CD4-positive, alpha-beta T cell treated with Interleukin-4 for 4 hours (primary cell): Measurements from ENCODE around the gene SPTBN1.

Source experiments
- DNase-seq: peaks from one replicate; pipeline ENCODE4 v3.0.0-alpha.2; 2020

Gene SPTBN1

DNA sequence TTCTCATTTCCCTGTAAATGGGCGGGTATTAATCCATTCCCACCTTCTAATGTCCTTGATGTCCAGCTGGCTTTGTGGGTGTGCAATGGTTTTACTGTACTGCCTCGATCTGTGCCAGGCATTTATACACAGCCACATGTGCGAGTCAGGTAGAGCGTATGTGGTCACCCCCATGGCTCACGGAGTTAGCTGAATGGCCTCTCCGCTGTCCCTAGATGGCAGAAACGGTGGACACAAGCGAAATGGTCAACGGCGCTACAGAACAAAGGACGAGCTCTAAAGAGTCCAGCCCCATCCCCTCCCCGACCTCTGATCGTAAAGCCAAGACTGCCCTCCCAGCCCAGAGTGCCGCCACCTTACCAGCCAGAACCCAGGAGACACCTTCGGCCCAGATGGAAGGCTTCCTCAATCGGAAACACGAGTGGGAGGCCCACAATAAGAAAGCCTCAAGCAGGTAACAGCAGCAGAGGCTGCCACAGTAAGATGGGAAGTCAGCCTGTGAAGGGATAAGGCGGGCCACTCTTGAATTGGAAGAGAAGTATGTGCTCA, 208.2 kb downstream of the SPTBN1 start:
- DNase-seq, result no peak

DNA sequence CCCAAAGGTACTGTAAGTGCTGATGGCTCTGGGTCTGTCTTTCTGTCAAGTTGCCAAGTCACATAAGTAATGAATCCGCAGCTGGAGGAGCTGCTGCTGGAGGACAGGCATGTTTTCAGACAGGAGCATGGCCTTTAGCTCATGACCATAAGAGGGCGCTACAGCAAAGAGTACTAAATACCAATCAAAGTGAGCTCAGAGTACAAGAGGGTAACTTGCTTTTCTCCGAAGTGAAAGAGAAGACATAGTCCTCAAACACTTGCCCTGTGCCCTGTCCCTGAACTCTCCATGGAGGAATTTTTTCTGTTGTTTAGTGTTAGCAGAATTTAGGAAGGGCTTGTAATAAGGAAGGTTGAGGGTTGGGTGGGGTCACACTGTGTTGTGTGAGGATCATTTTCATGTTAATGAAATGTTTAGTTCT, 209.3 kb downstream of the SPTBN1 start:
- DNase-seq, result peak; percentile 24

DNA sequence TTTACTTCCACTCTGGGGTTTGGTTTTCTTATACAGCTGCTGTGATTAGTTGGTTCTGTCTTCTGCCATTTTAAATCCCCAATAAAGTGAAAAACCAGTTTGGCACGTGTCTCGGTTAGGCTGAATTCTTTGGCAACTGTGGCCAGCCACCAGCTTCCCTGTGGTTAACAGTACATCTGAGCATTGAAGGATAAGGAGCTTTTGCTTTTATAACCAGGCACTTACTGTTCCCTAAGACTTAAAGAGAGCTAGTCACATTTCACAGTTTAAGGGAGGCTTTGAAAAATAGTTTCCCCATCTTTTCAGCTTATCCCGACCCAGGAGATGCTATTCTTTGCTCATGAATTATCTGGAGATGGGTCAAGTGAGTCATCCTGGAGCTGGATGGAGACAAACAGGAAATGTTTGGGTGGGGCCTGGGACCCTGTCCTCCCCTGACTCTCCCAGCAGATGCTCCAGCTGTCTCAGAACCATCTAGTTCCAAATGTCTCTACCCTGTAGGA, 210.1 kb downstream of the SPTBN1 start:
- DNase-seq, result no peak

DNA sequence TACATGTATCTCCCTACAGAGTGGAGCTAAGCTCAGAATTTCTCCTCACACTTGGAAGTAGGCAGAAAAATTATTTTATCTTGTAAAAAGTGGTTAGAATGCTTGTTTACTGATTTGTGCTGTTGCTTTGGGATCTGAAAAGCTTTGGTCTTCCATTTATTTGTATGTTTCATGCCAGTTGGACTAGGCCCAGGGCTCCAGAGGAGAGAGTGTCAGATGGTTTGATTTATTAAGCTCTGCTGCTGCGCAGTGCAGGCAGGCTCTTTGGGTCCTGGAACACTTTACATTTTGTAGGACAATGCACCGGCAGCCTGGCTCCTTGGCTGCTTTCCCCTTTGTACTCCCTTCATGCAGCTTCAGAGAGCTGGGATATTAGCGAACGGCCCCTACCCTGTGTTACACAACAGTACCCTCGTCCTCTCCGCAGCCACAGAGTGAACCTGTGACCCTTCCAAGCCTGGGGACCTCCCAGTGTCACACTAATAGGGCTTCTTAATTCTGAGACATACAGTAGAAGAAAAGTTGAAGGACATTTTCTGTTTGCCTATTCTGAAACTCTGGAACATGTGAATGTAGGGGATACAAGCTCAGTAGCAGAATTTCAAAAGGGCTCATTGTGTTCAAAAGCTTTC, 210.6 kb downstream of the SPTBN1 start:
- DNase-seq, result no peak

DNA sequence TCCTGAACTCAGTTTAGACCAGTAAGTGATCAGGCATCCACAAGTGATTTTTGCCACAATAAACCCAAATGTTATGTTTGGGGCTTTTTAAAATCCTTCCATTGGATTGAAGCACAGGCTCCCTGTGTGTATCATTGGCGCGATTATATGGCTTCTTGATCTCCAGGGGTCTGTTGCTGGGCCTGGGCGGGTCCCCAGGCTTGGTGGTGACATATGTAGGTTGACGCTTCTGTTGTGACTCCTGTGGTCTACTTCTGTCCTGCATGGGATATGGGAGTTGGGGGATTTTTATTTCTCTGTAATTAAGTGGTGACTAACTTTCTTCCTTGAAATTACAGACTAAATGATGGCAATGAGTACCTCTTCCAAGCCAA, 211.1 kb downstream of the SPTBN1 start:
- DNase-seq, result no peak

DNA sequence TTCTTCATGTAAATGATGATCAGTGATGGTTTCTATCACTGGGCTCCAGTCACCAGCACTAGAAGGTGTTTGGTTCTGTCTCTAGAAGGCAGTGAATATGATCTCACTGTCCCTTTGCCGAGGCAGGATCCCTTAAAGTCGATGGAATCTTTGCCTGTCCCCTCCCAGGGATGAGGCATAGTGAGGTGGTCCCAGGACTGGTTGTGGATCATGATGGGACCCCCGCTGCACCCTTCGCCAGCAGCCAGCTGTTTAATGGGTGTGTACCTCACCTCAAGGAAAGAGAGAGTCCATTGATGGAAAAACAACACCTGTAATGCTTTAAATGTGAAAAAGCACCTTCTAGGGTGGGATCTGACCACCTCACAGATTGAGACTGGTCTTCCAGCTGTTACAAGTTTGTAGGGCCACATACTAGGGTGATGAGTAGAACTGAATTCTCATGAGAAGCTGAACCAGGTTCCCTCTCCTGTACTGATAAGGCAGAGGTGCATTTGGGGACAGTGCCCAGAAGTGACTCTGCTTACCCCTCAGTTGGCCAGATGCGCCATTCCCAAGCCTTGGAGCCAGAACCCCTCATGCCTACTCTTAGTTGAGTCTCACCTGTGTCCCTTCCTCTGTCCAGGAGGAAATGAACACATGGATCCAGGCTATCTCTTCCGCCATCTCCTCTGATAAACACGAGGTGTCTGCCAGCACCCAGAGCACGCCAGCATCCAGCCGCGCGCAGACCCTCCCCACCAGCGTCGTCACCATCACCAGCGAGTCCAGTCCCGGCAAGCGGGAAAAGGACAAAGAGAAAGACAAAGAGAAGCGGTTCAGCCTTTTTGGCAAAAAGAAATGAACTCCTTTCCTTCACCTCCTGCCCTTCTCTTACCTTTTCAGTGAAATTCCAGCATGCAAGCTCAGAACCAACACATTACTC, 211.9 kb downstream of the SPTBN1 start:
- DNase-seq, result no peak

DNA sequence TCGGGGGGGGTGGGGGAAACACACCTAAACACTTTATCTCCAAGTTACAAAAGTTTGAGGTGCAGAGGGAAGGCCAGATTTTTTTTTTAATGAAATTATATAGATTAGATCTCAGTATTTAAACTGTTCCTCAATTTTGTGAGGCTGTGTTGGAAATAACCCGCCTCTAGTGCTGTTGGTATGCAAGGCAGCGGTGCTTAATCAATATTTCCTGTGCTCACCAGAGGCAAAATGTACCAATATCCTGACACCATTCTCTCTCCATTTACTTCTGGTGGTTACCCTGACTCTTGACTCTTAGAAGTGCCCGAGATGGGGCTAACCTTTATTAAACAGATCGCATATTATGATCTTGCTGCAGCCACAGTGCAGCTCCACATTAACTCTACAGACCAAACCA, 212.6 kb downstream of the SPTBN1 start:
- DNase-seq, result no peak

DNA sequence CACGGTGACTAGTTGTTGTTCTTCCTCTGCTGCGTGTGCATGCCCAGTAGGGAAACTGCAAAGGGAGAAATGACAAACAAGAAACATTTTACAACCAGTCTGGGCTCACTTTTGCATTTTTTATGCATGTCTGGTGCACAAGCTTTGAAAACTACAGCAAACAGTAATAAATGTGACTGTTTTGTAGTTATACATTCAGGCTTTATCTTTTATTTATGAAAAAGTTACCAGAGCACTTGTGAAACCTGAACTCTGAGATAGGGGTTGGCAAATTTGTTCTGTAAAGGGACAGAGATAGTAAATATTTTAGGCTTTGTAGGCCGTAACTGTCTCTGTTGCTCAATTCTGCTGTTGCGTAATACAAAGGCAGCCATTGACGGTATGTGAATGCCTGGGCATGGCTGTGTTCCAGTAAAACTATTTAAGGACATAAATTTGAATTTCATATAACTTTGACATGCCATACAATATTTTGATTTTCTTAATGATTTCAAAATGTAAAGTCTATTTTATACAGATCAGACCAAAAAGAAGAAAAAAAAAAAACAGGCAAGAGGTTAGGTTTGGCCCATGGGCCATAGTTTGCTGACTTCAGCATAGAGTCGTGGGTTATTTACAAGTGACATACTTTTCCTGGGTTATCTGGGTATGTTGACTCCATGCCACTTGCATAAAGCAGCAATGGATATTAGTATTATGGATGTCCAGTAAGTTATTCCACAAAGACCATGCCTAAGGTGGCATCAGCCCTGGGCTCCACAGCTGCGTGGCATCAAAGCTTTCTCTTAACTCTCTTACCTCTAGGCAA, 213.8 kb downstream of the SPTBN1 start:
- DNase-seq, result no peak

DNA sequence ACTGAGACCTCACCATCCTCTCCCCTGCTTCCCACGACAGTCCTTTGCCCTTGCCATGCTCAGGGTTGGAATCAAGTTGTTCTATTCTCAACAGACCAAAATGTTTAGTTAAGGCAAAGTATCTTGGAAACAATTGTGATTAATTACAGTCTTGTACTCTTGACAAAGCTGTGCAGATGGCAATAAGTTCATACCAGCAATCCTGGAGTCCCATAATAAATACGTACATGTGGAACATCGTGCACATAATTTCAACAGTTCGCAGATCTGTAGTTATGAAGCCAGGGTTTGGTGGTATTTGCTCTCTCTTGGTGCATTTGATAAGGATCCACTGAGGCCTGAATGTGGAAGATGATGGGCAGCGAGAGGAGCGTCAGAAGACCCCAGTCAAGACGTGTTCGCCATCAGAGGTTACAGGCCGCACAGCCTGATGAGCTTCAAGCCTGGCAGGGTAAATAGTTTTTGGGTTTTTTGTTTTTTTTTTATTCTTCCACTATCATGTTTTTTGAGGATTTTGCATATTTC, 214.4 kb downstream of the SPTBN1 start:
- DNase-seq, result no peak

DNA sequence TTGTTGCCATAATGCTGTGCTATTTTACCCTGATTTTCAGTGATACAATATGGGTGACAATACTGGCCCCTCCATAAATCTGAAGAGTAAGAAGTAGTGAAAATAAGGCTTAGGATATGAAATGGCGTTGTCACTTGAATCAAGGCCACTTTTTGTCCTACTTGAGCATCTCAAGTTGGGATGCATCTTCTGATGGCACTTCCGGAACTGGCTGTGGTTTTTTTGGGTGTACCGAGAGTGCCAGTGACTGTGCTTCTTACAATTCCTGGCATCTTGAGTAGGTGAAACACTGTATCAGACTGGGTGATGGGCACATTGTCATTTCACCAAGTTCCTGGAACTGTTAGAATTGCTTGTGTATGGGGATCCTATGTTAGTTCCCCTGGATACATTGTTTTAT, 214.9 kb downstream of the SPTBN1 start:
- DNase-seq, result no peak

DNA sequence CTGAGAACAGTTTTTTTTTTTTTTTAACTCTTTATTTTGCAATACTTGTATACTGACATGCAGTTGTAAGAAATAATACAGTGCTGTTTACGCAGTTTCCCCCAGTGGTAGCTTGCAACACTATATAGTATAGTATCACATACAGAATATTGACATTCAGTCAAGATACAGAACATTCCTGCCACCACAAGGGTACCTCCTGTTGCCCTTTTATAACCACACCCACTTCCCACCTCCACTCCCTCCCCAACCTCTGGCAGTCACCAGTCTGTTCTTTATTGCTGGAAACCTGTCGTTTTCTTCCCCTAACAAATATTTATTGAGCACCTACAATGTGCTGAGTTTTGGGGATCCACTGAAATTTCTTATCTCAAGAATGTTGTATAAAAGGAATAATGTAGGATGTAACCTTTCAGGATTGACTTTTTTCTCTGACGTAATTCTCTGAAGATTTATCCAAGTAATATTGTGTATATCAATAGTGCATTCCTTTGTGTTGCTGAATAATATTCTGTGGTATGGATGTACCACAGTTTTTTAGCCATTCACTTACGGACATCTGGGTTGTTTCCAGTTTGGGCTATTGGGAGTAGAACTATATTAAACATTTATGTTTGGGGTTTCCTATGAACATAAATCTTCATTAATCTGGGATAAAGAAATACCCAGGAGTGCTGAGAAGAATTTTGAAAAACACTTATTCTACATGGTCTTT, 215.9 kb downstream of the SPTBN1 start:
- DNase-seq, result no peak

DNA sequence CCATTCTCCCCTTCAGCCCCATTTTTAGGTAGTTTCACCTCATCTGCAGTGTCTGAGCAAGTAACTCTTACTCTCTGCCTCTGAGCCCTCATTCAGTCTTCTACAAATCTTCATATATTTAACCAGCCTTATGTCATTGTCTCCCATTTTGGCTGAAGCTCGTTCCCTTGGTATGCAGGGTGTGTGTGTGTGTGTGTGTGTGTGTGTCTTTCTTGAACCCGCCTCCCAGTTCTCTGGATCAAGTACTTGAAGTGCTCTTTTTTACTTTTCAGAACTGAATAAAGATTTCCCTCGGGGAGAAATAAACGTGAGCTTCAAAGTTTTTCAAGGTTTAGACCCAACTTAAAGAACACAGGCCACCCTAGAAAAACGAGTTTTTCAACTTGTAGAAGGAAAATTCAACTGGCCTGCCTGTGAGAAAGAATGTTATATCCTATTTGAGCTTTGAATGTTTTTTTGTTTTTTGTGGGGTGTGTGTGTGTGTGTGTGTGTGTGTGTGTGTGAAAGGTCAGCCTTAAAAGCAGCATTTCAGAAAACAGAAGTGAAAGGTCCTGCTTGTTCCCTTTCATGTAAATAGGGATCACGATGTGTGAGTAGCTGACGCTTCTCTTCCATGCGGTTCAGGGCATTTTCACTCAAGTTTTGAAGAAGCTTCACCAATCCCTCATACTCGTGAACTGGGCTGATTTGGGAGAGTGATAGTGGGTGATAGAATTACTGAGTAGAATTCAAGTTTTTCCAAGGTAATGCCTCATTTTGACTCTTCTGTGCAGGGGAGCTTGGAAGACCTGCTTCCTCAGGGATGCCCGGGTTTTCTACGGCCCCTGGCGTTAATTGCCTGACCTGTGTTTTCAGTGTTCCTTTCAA, 216.7 kb downstream of the SPTBN1 start:
- DNase-seq, result no peak

DNA sequence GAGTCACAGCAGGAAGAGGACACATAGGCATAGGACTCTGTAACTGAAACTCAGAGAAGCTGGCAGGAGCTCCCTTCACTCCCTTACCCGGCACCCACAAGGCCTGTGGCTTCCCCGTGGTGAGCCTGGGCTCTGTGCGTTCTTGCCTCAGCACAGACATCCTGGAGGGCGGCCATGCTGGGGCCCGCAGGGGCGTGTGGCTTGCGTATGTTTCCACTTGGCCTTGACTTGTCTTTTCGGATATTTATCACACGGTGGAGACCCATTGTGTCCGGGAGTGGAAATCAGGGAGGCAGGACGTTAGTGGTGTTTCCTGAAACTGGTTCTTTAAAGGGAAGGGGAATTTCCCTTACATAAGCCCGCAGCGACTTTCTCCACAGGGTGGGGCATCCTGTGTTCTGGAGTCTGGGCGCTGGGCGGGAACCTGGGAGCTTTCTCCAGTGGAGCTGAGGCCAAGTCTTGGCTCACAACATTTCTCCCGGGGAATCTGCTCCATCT, 217.4 kb downstream of the SPTBN1 start:
- DNase-seq, result no peak

DNA sequence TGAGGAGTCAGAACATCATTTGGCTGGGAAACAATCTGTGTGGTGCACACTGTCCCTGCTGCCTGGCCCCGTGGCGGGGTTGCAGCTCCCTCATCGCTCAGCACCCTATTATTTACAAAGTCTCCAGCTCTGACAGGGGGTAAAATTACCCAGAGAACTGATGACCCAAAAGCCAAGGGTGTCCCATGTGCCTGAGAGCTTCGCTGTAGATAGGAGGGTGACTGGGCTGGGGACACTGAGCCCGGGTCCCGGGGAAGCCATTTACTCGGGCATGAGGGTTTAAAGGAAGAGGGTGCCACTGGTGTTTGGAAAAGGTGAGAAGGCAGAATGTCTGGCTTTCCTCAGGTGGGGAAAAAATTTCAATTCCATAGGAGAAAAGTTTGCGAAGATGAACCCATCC, 219.2 kb downstream of the SPTBN1 start:
- no peak for DNase-seq

DNA sequence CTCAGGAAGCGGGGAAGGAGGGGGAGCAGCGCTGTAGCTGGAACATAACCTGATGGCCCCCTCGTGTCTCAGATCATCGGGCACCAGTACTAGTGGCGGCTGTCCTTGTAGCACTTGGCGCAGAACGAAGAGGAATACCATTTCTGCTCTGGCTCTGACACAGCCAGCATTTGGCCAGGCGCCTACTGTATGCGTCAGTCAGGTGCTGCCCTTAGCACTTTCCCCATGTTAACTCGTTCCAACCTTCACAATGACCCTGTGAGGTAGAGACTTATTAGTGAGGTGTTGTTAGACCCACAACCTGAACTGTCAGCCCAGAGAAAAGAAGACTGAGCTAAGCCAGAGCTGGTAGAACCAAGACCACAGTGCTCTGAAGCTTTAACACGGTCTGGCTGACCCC, 219.6 kb downstream of the SPTBN1 start:
- no peak for DNase-seq

DNA sequence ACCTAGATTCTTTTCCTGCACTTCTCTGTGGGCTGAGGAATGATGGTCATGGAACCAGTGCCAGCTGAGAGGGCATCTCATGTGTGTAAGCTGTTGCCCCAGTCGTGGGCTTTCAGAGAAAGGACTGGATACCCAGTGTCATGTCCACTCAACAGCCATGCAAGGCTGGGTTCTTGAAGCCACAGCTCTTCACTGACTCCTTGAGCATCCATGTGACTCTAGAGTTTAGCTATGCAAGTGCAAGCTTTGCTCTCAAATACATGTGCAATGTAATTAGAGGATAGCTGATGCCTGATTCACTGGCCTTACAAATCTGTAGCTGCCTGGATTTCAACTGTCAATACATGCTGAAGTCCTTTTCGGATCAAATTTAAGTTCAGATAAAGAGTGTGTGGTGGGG, 220.5 kb downstream of the SPTBN1 start:
- no peak for DNase-seq

DNA sequence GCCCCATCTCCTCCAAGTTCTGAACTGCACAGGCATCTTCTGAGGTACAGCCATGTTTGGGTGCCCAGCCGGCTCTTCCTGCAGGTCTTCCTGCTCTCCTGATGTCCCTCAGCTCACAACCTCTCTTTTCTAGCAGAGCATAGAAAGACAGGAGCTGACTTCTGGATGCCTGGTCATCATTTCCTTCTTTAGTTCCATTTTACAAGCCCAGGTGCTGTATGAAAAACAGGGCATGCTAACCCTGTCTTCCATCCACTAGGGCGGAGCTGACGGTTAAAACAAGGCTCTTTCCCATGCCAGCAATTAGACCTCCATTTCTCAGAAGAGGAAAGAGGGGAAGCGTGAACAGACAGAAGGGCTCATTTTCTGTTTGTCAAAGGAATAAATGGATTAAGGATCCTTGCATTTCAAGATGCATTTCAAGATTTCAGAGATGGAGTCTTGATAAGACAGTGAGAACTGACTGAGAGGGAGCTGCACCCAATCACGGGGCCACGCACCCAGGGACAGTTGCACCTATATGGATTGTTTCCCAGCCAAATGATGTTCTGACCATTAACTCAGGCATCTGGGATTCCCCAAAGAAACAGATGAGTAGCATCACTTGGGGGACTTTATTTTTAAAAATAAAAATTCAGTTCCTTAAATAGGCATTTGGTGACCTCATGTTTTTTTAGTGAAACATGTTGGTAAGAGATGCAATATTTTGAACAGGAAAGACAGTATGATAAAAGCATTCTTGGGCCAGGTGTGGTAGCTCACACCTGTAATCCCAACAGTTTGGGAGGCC, 221.5 kb downstream of the SPTBN1 start:
- DNase-seq, result no peak

DNA sequence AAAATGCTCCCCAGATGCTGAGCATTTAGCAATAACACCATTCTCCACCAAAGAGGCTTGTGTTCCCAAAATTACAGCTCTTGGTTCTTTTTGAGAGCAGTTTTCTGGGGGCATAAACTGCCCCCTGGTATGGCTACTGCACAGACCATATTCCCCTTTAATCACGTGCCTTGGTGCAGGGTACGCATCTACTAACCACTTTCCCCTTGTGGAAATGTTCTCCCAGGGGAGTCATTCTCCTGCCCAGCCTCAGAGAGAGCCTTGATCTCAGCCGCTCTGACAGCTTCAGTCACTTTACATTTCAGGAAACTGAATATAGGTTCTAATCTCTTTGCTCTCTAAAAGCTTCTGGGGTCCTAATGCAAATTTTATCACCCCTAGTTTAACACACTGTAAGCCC, 222.6 kb downstream of the SPTBN1 start:
- DNase-seq, result no peak

DNA sequence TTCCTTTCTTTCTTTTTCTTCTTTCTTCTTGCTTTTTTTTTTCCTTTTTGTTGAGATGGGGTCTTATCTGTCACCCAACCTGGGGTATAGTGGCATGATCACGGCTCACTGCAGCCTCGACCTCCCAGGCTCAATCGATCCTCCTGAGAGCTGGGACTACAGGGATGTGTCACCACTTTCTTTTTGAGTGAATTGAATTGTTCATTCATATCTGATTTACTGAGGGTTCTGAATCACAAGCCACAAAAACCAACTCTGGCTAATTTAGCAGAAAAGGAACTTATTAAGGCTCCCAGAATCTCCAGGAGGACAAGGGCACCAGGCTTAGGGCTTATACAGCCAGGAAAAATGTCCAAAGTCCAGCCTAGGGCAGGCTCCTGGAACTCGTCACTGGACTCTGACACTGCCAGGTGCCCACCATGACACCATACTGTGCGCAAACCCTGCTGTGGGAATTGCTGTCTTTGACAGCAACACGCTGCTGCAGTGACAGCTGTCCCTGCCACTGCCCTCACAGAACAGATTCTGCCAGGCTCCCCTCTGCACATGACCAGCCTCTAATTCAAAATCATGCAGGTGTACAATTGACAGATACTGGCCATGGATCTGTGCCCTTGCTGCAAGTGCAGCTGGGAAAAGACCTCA, 224.4 kb downstream of the SPTBN1 start:
- DNase-seq, result no peak

DNA sequence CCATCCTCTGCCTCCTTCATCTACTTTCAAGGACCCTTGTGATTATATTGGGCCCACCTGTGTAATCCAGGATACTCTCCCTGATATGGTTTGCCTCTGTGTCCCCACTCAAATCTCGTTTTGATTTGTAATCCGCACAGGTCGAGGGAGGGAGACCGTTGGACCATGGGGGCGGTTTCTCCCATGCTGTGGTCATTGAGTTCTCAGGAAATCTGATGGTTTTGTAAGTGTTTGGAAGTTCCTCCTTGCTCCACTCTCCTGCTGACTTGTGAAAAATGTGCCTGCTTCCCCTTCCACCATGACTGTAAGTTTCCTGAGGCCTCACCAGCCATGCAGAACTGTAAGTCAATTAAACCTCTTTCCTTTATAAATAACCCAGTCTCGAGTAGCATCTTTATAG, 225.3 kb downstream of the SPTBN1 start:
- DNase-seq, result no peak
